IPS-NIHi7 (cell line): ENCODE data around the gene FIBP.
A peak's percentile ranks its signal among the peaks of the same experiment; 100 is the strongest.
"Not testable (repeated sequence)": the region's sequence is repeated elsewhere in the genome, so short reads cannot be mapped to it uniquely, and the experiment has no call there.

ENCODE experiments used
- DNase-seq: peaks from one replicate; pipeline ENCODE4 v3.0.0; 2012; ENCODE audit warnings: mixed read lengths; ENCODE audit errors: extremely low spot score

Gene FIBP

DNA sequence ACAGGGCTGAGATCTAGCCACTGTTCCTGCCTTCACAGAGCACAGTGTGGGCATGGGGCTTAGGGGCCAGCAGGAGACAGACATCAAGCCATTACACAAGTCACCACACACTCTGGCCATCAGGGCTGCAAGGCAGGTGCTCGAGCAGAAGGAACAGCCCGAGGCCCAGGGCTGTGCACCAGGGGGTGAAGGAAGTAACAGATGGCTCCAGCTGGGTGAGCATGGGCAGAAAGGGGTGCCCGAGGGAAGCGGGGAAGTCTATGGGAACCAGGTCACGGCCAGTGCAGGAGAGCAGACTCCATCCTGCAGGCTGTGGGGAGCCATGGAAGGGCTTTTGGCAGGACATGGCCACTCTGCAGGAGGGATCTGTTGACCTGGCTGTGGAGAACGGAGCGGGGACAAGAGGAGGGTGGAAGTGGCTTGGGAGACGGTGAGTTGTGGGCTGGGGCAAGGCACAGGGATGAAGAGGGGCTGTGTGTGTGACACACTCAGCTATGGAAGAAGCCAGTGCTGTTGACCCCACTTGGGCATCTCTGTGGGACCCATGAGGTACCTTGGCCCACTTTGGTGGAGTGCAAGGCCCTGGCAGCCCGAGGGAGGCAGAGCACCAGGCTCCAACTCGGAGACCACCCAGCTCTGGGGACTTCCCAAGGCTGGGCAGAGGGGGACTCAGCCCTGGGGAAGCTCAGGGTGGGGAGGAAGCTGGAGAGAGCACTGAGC is 27.0 kb upstream of the FIBP start:
- no peak for DNase-seq

GRCh38 chr11:65912845-65913244 is 24.6 kb upstream of the FIBP start:
- peak; percentile 5 for DNase-seq

GRCh38 chr11:65911682-65912568 is 23.7 kb upstream of the FIBP start:
- DNase-seq = peak; percentile 76

DNA sequence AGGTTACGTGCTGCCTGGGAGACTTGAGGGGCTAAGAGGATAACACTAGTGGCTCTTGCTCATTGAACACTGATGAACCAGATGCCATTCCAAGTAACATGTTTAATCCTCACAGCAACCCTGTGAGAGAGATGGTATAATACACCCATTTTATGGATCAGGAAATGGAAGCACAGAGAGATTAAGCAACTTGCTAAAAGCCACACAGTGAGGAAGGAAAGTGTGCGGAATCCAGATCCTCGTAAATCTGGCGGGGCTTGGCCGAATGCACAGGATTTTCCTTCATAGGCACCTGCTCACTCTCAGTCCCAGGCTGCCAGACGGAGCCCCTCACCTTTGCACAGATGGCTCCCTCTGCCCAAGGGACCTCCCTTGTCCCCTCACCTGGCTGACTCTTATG is 19.6 kb upstream of the FIBP start:
- DNase-seq = no peak

DNA sequence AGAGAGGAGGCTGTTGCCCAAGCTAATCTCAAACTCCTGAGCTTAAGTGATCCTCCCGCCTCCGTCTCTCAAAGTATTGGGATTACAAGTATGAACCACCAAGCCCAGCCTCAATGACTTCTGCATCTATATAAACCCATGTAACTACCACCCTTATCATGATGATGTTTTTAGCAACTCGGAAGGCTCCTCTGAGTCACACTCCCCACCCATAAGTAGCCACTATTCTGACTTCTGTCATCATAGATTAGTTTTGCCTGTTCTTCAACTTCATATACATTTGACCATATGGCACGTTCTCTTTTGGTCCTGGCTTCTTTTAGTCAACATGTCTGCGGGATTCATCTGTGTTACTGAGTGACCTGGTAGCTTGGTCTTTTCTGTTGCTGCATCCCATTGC is 18.3 kb upstream of the FIBP start:
- DNase-seq = no peak

DNA sequence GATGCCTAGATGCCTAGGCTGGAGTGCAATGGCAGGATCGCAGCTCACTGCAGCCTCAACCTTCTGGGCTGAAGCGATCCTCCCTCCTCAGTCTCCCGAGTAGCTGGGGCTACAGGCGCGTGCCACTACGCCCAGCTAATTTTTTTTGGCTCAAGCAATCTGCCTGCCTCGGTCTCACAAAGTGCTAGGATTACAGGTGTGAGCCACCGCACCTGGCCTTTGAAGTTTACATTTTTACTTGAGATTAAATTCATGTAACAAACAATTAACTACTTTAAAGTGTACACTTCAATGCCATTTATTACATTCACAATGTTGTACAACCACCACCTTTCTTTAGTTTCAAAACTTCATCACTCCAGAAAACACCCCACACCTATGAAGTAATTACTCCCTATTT is 15.4 kb upstream of the FIBP start:
- DNase-seq = no peak

GRCh38 chr11:65903068-65903481 is 14.8 kb upstream of the FIBP start:
- DNase-seq = peak; percentile 58

DNA sequence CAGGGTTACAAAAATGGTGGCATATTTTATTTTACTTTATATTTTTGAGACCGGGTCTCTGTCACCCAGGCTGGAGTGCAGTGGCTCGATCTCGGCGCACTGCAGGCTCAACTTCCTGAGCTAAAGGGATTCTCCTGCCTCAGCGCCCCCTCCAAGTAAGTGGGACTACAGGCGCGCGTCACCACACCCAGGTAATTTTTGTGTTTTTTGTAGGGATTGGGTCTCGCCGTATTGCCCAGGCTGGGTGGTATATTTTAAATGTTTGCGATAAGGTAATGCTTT is 12.6 kb upstream of the FIBP start:
- no peak for DNase-seq

GRCh38 chr11:65900125-65900898 is 12.0 kb upstream of the FIBP start, which contains the start of gene FOSL1:
TSS of gene FOSL1 (minus strand) at chr11:65900388. CDS start at chr11:65900339, 49 bp downstream.
- DNase-seq = peak; percentile 92

- DNase-seq = peak; percentile 53
These were observed 11.3 kb upstream of the FIBP start for GRCh38 chr11:65899356-65900124.

- DNase-seq = no peak
These were observed 10.5 kb upstream of the FIBP start for GRCh38 chr11:65898656-65899355.

DNA sequence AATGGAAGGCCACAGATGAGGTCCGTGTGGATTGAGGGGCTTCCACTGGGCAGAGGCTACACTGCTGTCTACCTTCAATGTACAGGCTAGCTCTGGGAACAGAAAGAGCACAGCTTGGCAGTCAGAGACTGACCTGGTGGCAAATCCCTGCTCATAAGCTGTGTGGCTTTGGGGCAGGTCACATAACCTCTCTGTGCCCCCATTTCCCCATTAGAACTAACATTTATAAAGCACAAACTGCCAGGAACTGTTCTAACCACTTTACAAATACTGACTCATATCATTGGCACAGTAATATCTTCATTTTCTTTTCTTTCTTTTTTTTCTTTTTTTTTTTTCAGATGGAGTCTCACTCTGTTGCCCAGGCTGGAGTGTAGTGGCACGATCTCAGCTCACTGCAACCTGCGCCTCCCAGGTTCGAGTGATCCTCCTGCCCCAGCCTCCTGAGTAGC is 8.8 kb upstream of the FIBP start:
- no peak for DNase-seq

GRCh38 chr11:65896034-65896999 is 8.0 kb upstream of the FIBP start:
- no peak for DNase-seq

GRCh38 chr11:65895482-65895981 is 7.3 kb upstream of the FIBP start:
- no peak for DNase-seq

GRCh38 chr11:65894034-65894591 is 5.8 kb upstream of the FIBP start:
- DNase-seq = no peak

GRCh38 chr11:65892661-65893317 is 4.5 kb upstream of the FIBP start:
- no peak for DNase-seq

GRCh38 chr11:65892137-65892540 is 3.9 kb upstream of the FIBP start:
- not testable (repeated sequence) for DNase-seq
